Liver (tissue), 9 donors: ENCODE results near the gene GOLGA5. TPM values are rescaled to one million over a fixed set of nuclear protein-coding genes. Genes with fewer than 3 reads are reported as not detected.

Experiments
- DNase-seq: peaks from one replicate; pipeline ENCODE4 v3.0.0-alpha.2; 2017; ENCODE audit warnings: low spot score
- H3K27ac ChIP-seq, 2 donors: one replicate each; pipeline ENCODE4 v1.7.0; 2013; ENCODE audit warnings: inconsistent platforms in 2 of 2, low read length in 2 of 2, control low read depth in 1 of 2, low read depth in 1 of 2, mild to moderate bottlenecking in 1 of 2
- H3K27me3 ChIP-seq, 4 donors: one replicate each; pipeline versions ENCODE4 v1.6.1 to v1.7.0; 2013; ENCODE audit warnings: low read length in 3 of 4, inconsistent platforms in 1 of 4, mild to moderate bottlenecking in 1 of 4, moderate library complexity in 1 of 4; ENCODE audit not compliant: control insufficient read depth in 4 of 4, insufficient read depth in 4 of 4
- H3K36me3 ChIP-seq, 4 donors: one replicate each; pipeline versions ENCODE4 v1.6.1 to v1.7.0; 2013; ENCODE audit warnings: low read length in 3 of 4, mild to moderate bottlenecking in 3 of 4, low read depth in 1 of 4, moderate library complexity in 1 of 4; ENCODE audit not compliant: control insufficient read depth in 4 of 4, insufficient read depth in 3 of 4
- H3K4me1 ChIP-seq, 4 donors: one replicate each; pipeline versions ENCODE4 v1.6.1 to v1.7.0; 2013; ENCODE audit warnings: low read length in 3 of 4, mild to moderate bottlenecking in 3 of 4, moderate library complexity in 1 of 4; ENCODE audit not compliant: control insufficient read depth in 4 of 4, insufficient read depth in 4 of 4
- H3K4me3 ChIP-seq, 3 donors: one replicate each; pipeline versions ENCODE4 v1.6.1 to v1.7.0; 2013; ENCODE audit warnings: low read length in 3 of 3, control low read depth in 1 of 3, low read depth in 1 of 3, mild to moderate bottlenecking in 1 of 3
- H3K9ac ChIP-seq, 2 donors: one replicate each; pipeline ENCODE4 v1.7.0; 2013; ENCODE audit warnings: low read length in 2 of 2, mild to moderate bottlenecking in 2 of 2, moderate library complexity in 2 of 2, control low read depth in 1 of 2, low read depth in 1 of 2
- H3K9me3 ChIP-seq, 4 donors: one replicate each; pipeline versions ENCODE4 v1.6.1 to v1.7.0; 2013; ENCODE audit warnings: low read length in 3 of 4; ENCODE audit not compliant: control insufficient read depth in 4 of 4
- ATF3 ChIP-seq: IDR thresholded peaks from 2 replicates; pipeline ENCODE4 v1.6.1; 2016; ENCODE audit warnings: antibody characterized with exemption
- CTCF ChIP-seq: fragments of 150-350 bp; IDR thresholded peaks from 2 replicates; pipeline ENCODE4 v1.5.1; 2017; ENCODE audit warnings: improper control_type of control experiment, low read depth, low read length; ENCODE audit not compliant: missing input control
- FOXA1 ChIP-seq: IDR thresholded peaks from 2 replicates; pipeline ENCODE4 v1.6.1; 2016; ENCODE audit warnings: antibody characterized with exemption
- FOXA2 ChIP-seq: IDR thresholded peaks from 2 replicates; pipeline ENCODE4 v1.6.1; 2016; ENCODE audit warnings: antibody characterized with exemption
- GABPA ChIP-seq, 2 donors: IDR thresholded peaks in 1 of 2; conservative IDR thresholded peaks in 1 of 2; 2 replicates each; pipeline ENCODE4 v1.6.1; 2016; ENCODE audit warnings: antibody characterized with exemption in 2 of 2, mild to moderate bottlenecking in 1 of 2, moderate library complexity in 1 of 2
- HNF4A ChIP-seq, 2 donors: conservative IDR thresholded peaks; 2 replicates each; pipeline ENCODE4 v1.6.1; 2016; ENCODE audit warnings: antibody characterized with exemption in 2 of 2, mild to moderate bottlenecking in 2 of 2
- HNF4G ChIP-seq: IDR thresholded peaks from 2 replicates; pipeline ENCODE4 v1.6.1; 2016; ENCODE audit warnings: antibody characterized with exemption
- JUND ChIP-seq, 2 donors: IDR thresholded peaks; 2 replicates each; pipeline ENCODE4 v1.6.1; 2016; ENCODE audit warnings: antibody characterized with exemption in 2 of 2
- NR2F2 ChIP-seq: IDR thresholded peaks from 2 replicates; pipeline ENCODE4 v1.6.1; 2016; ENCODE audit warnings: antibody characterized with exemption
- RAD21 ChIP-seq, 2 donors: IDR thresholded peaks; 2 replicates each; pipeline ENCODE4 v1.6.1; 2016; ENCODE audit warnings: antibody characterized with exemption in 2 of 2, mild to moderate bottlenecking in 2 of 2
- RXRA ChIP-seq, 2 donors: IDR thresholded peaks; 2 replicates each; pipeline ENCODE4 v1.6.1; 2017 to 2018; ENCODE audit warnings: antibody characterized with exemption in 2 of 2, mild to moderate bottlenecking in 1 of 2
- SP1 ChIP-seq: IDR thresholded peaks from 2 replicates; pipeline ENCODE4 v1.6.1; 2018; ENCODE audit warnings: antibody characterized with exemption, mild to moderate bottlenecking
- TAF1 ChIP-seq: conservative IDR thresholded peaks from 2 replicates; pipeline ENCODE4 v1.6.1; 2016; ENCODE audit warnings: antibody characterized with exemption, mild to moderate bottlenecking
- ZBTB33 ChIP-seq: IDR thresholded peaks from 2 replicates; pipeline ENCODE4 v1.6.1; 2016; ENCODE audit warnings: antibody characterized with exemption
- WGBS: extraction: QIAGEN DNeasy Blood & Tissue Kit; methylation state at CpG from one replicate; pipeline ENCODE4 v1.1.7; 2013; 5-methylcytosine and 5-hydroxymethylcytosine counted together
- polyA plus RNA-seq, 2 donors: library from polyadenylated mRNA; stranded (reverse) in 1 of 2; unstranded in 1 of 2; fragments of 200-250 nt in 1 of 2; fragments of >200 nt in 1 of 2; fragmentation: Nextera tagmentation in 1 of 2; extraction: Ambion mirVana in 1 of 2; gene quantifications; one replicate each; pipeline versions ENCODE4 v1.2.1 to v1.2.3, GENCODE V29; 2013 to 2015
- total RNA-seq, 2 donors: library from RNA; depleted of rRNA; stranded (reverse); fragments of >200 nt; gene quantifications; one replicate each; pipeline ENCODE4 v1.2.3, GENCODE V29; 2014
- TF ChIP-seq, protein P1 (sequence below): IDR thresholded peaks from 2 replicates; pipeline ENCODE4 v1.6.1; 2016; ENCODE audit warnings: antibody characterized with exemption, mild to moderate bottlenecking
- TF ChIP-seq, protein P2 (sequence below): IDR thresholded peaks from 2 replicates; pipeline ENCODE4 v1.6.1; 2016; ENCODE audit warnings: antibody characterized with exemption
- donor health status: healthy.
- donor health status: healthy.
- donor health status: healthy.
- donor health status: healthy.
- donor health status: healthy.

Gene GOLGA5
- total and polyA plus RNA-seq, 4 donors, result 19.2 to 39.9 (median 28.2) TPM

DNA sequence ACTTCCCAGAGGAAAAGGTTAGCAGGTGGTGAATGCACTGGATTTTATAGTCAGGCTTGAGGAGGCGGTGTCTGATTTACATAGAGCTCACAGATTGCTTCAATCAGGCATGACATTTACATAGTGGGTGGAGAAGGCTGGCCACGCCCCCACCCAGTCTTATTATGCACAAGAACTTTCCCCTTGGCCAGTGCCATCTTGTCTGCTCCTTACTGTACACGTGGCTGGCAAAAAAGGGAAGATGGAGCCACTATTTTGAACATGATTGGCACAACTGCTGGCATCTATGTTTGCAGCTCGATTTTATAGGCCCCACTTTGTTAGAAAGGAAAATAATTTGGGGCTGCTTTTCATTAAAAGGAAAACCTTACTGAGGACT, 34.8 kb upstream of the GOLGA5 start (continued):
- TF ChIP-seq, protein P1, sequence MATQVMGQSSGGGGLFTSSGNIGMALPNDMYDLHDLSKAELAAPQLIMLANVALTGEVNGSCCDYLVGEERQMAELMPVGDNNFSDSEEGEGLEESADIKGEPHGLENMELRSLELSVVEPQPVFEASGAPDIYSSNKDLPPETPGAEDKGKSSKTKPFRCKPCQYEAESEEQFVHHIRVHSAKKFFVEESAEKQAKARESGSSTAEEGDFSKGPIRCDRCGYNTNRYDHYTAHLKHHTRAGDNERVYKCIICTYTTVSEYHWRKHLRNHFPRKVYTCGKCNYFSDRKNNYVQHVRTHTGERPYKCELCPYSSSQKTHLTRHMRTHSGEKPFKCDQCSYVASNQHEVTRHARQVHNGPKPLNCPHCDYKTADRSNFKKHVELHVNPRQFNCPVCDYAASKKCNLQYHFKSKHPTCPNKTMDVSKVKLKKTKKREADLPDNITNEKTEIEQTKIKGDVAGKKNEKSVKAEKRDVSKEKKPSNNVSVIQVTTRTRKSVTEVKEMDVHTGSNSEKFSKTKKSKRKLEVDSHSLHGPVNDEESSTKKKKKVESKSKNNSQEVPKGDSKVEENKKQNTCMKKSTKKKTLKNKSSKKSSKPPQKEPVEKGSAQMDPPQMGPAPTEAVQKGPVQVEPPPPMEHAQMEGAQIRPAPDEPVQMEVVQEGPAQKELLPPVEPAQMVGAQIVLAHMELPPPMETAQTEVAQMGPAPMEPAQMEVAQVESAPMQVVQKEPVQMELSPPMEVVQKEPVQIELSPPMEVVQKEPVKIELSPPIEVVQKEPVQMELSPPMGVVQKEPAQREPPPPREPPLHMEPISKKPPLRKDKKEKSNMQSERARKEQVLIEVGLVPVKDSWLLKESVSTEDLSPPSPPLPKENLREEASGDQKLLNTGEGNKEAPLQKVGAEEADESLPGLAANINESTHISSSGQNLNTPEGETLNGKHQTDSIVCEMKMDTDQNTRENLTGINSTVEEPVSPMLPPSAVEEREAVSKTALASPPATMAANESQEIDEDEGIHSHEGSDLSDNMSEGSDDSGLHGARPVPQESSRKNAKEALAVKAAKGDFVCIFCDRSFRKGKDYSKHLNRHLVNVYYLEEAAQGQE, result no peak
- no peak for TF ChIP-seq HNF4A (conservative IDR thresholded peaks at IDR 0.05)

DNA sequence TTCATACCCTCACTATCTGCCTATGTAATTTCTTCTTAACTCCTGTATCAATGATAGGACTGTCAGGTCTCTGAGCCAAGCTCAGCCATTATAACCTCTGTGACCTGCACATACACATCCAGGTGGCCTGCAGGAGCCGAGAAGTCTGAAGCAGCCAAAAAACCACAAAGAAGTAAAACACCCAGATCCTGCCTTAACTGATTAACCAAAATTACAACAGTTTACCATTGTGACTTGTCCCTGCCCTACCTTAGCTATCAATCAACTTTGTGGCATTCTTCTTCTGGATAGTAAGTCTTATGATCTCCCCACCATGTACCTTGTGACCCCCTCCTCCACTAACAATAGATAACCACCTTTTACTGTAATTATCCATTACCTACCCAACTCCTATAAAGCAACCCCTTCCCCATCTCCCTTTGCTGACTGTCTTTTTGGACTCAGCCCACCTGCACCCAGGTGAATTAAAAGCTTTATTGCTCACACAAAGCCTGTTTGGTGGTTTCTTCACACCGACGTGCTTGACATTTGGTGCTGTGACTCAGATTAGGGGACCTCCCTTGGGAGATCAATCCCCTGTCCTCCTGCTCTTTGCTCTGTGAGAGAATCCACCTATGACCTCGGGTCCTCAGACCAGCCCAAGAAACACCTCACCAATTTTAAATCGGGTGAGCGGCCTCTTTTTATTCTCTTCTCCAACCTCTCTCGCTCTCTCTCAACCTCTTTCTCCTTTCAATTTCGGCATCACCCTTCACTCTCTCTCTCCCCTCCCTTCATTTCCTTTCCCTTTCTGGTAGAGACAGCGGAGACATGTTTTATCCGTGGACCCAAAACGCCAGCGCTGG, 34.2 kb upstream of the GOLGA5 start:
- H3K4me1 ChIP-seq, result no peaks in the 10 kb centered on the region
- no peaks in the 10 kb centered on the region for H3K9me3 ChIP-seq
- no peak overlapping the region for H3K9ac ChIP-seq
- no peaks in the 10 kb centered on the region for H3K27me3 ChIP-seq
- H3K4me3 ChIP-seq, result no peak overlapping the region
- H3K36me3 ChIP-seq, result no peaks in the 10 kb centered on the region
- H3K27ac ChIP-seq, result no peak overlapping the region
- 86% methylated on average over 12 of the region's 12 CpGs for WGBS
- TF ChIP-seq HNF4G (no peak), ZBTB33 (no peak), CTCF (no peak), GABPA (IDR thresholded peaks at IDR 0.05 in 1 of 2, conservative IDR thresholded peaks at IDR 0.05 in 1 of 2) (no peak), HNF4A (conservative IDR thresholded peaks at IDR 0.05) (no peak), FOXA2 (no peak), SP1 (no peak), RAD21 (IDR thresholded peaks at IDR 0.05) (no peak), JUND (IDR thresholded peaks at IDR 0.05) (no peak), TAF1 (no peak), ATF3 (no peak), NR2F2 (no peak), FOXA1 (no peak), RXRA (IDR thresholded peaks at IDR 0.05) (no peak)
- TF ChIP-seq, protein P2, sequence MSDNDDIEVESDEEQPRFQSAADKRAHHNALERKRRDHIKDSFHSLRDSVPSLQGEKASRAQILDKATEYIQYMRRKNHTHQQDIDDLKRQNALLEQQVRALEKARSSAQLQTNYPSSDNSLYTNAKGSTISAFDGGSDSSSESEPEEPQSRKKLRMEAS, result no peak
- TF ChIP-seq, protein P1, result no peak
- no peak for DNase-seq
